Measurements from ENCODE around the gene IPO4. TPM values are rescaled to one million over a fixed set of nuclear protein-coding genes. Genes with fewer than 3 reads are reported as not detected.

Gene IPO4
- total and polyA plus RNA-seq, 2 of the 4 experiments (the other 2 are of a cell fraction) = 37.6 to 39.4 TPM

DNA sequence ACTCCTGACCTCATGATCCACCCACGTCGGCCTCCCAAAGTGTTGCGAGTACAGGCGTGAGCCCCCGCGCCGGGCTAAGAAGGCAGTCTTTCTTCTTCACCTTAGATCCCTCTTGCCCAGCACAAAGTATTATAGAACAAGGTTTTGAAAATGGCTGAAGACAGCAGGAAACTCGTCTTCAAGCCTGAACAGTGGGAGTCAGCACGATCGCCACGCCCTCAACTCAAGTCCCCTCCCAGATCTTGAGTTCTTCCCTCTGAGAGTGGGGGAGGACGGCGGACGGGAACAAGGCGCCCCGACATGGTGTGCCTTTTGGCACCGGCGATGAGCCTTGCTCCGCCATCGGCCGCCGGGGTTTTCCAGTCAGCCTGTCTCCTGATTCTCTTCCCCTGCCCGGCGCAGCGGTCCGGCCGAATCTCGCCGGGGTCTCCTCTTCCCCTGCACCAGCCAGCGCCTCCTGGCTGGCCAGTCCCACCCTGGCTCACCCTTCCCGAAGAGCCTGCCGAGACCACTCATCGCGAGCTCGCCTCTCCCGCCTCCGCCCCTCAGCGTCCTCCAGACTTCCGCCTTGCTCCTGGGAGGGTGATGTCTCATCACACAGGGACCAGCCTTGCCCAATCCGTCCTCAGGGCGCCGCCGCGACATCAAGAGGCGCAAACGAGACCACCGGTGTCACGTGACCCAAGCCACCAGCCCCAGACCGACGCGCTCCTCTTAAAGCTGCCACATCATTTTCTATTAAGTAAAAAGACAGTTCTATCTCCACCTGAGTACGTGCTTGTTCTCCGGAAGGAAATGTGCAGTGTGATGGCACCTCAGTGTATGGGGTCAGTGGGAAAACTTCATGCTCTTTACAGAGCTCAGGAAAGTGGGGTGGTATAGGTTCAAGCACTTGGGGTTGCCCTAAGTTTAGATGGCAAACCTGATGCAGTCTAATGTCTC is 24.6 kb upstream of the IPO4 start, which contains the start of gene CHMP4A:
Gene CHMP4A, minus strand, starts transcription at position 565 of the 942 bp plus-strand sequence. Its CDS starts 49 bp downstream, at position 516.
- peak; percentile 99 for DNase-seq
- ATAC-seq (ENCODE audit: low read depth) = peak; percentile 91
- Histone ChIP-seq H4K8ac (ENCODE audit: low read depth in 2 of 2, low read length in 2 of 2) (peak within 1 kb of the TSS; percentile 85 to 100), H3K79me1 (ENCODE audit: low read depth in 1 of 2, low read length in 2 of 2) (peaks cover 22 to 64% of the 10 kb centered on the region in 2 experiments), H3K56ac (ENCODE audit: extremely low read depth, insufficient read depth, low read length) (peak within 1 kb of the TSS; percentile 96), H3K23ac (ENCODE audit: low read depth, low read length) (peak within 1 kb of the TSS; percentile 94), H2BK5ac (ENCODE audit: low read depth, low read length, poor library complexity, severe bottlenecking) (peak within 1 kb of the TSS; percentile 94), H2AFZ (replicated peaks; ENCODE audit: low read length, poor library complexity) (peak within 1 kb of the TSS; percentile 98), H2BK15ac (ENCODE audit: low read depth, low read length) (peak within 1 kb of the TSS; percentile 78; the same call in 1 of the 3 replicates), H3K36me3 (ENCODE audit: control insufficient read depth, insufficient read depth, low read length) (peaks cover 26% of the 10 kb centered on the region), H3K4me3 (ENCODE audit: insufficient read depth, low read depth, low read length) (peak within 1 kb of the TSS; percentile 79), H3K18ac (ENCODE audit: low read depth, low read length) (peak within 1 kb of the TSS; percentile 59), H3K27ac (ENCODE audit: insufficient read depth, low read length) (peak within 1 kb of the TSS; percentile 94), H4K91ac (ENCODE audit: insufficient read depth, low read depth, low read length) (peak within 1 kb of the TSS; percentile 95), H3K4me1 (ENCODE audit: control insufficient read depth, insufficient read depth, low read length) (peaks cover 2% of the 10 kb centered on the region), H3K14ac (replicated peaks; ENCODE audit: low read depth, low read length) (peak within 1 kb of the TSS; percentile 99), H3K9me3 (ENCODE audit: control insufficient read depth, insufficient read depth, low read length) (no peaks in the 10 kb centered on the region), H3K9me1 (ENCODE audit: insufficient read depth, low read length) (peaks cover 15% of the 10 kb centered on the region; the same call in 1 of the 2 replicates), H3K4me2 (ENCODE audit: low read depth, low read length) (peak within 1 kb of the TSS; percentile 97), H2AK5ac (ENCODE audit: low read depth, low read length) (peak within 1 kb of the TSS; percentile 96), H2AK9ac (replicated peaks; ENCODE audit: low read depth, low read length, poor library complexity) (peak within 1 kb of the TSS; percentile 99), H2BK20ac (ENCODE audit: low read depth, low read length) (0 out of 2 replicates have a peak within 1 kb of the TSS, but pooled peaks have one; percentile 23), H3K9ac (ENCODE audit: low read depth, low read length) (peak within 1 kb of the TSS; percentile 89), H2BK120ac (ENCODE audit: low read depth, low read length) (peak within 1 kb of the TSS; percentile 50; the same call in 1 of the 2 replicates), H4K5ac (ENCODE audit: low read depth, low read length) (peak within 1 kb of the TSS; percentile 99), H4K20me1 (ENCODE audit: insufficient read depth, low read length) (no peaks in the 10 kb centered on the region), H3K4ac (ENCODE audit: low read depth, low read length) (peak within 1 kb of the TSS; percentile 98), H3K27me3 (ENCODE audit: control insufficient read depth, insufficient read depth, low read length) (no peaks in the 10 kb centered on the region)
- no TSS peak for BruUV-seq (replicated peaks)
- ChIA-PET CTCF (no interaction called here), POLR2A (ENCODE audit: unreplicated experiment) (no interaction called here)
- intact Hi-C loops (cut with micrococcal nuclease) = loop anchor here (1.0 to 10.0 kb wide), 2 partner anchors 86 to 222 kb away; partner anchors contain the start of genes DHRS1 and NOP9
- 0% methylated on average over 16 of the region's 53 CpGs; no CpG with 5 or more reads in 1 of the 2 experiments for WGBS, 2 experiments (ENCODE audit: extremely low coverage in 2 of 2, insufficient read length in 1 of 2)
- dilution Hi-C loops (cut with HindIII; ENCODE audit: low sequenced_read_pairs, unreplicated experiment) = no loop called here
- in situ Hi-C loops (cut with MboI; ENCODE audit: low sequenced_read_pairs) = no loop called here
- TF ChIP-seq, protein P1, sequence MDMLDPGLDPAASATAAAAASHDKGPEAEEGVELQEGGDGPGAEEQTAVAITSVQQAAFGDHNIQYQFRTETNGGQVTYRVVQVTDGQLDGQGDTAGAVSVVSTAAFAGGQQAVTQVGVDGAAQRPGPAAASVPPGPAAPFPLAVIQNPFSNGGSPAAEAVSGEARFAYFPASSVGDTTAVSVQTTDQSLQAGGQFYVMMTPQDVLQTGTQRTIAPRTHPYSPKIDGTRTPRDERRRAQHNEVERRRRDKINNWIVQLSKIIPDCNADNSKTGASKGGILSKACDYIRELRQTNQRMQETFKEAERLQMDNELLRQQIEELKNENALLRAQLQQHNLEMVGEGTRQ (IDR thresholded peaks at IDR 0.05; ENCODE audit: low read depth, low read length) = peak; percentile 98
- TF ChIP-seq MXI1 (IDR thresholded peaks at IDR 0.05; ENCODE audit: borderline replicate concordance, low read depth, low read length) (peak; percentile 74; the same call in 1 of the 2 replicates), RFX5 (IDR thresholded peaks at IDR 0.05; ENCODE audit: low read depth, low read length) (0 out of 2 replicates have a peak, but pooled peaks have one; percentile 16), CEBPB (IDR thresholded peaks at IDR 0.05; ENCODE audit: low read depth, low read length) (peak; percentile 95), MAFK (IDR thresholded peaks at IDR 0.05; ENCODE audit: low read depth, low read length) (peak; percentile 33; the same call in 1 of the 2 replicates), POLR2A (IDR thresholded peaks at IDR 0.05; ENCODE audit: low read depth, low read length) (peak; percentile 96), CHD1 (IDR thresholded peaks at IDR 0.05; ENCODE audit: low read depth, low read length) (peak; percentile 46; the same call in 1 of the 2 replicates), RCOR1 (IDR thresholded peaks at IDR 0.05; ENCODE audit: insufficient replicate concordance, low read length) (no peak), RAD21 (IDR thresholded peaks at IDR 0.05; ENCODE audit: low read length) (no peak), MAZ (IDR thresholded peaks at IDR 0.05; ENCODE audit: borderline replicate concordance, low read depth, low read length) (peak; percentile 89; the same call in 1 of the 2 replicates), SMC3 (IDR thresholded peaks at IDR 0.05; ENCODE audit: low read depth, low read length) (no peak), BHLHE40 (IDR thresholded peaks at IDR 0.05; ENCODE audit: low read depth, low read length) (peak; percentile 84)
- TF ChIP-seq, protein P2, sequence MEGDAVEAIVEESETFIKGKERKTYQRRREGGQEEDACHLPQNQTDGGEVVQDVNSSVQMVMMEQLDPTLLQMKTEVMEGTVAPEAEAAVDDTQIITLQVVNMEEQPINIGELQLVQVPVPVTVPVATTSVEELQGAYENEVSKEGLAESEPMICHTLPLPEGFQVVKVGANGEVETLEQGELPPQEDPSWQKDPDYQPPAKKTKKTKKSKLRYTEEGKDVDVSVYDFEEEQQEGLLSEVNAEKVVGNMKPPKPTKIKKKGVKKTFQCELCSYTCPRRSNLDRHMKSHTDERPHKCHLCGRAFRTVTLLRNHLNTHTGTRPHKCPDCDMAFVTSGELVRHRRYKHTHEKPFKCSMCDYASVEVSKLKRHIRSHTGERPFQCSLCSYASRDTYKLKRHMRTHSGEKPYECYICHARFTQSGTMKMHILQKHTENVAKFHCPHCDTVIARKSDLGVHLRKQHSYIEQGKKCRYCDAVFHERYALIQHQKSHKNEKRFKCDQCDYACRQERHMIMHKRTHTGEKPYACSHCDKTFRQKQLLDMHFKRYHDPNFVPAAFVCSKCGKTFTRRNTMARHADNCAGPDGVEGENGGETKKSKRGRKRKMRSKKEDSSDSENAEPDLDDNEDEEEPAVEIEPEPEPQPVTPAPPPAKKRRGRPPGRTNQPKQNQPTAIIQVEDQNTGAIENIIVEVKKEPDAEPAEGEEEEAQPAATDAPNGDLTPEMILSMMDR (conservative IDR thresholded peaks at IDR 0.05; ENCODE audit: low read depth, low read length) = peak; percentile 30
